22Rv1 (cell line): Measurements from ENCODE around the gene KCNQ5.

Source experiments
- H3K27ac ChIP-seq: fragments of 450-650 bp; 2 replicates; pipeline ENCODE4 v1.5.1; 2017
- ZFX ChIP-seq: fragments of 450-650 bp; IDR thresholded peaks from 2 replicates; pipeline ENCODE4 v1.6.1; 2017; ENCODE audit warnings: antibody characterized with exemption, borderline replicate concordance
- TF ChIP-seq, protein P1 (sequence below): fragments of 450-650 bp; IDR thresholded peaks from 2 replicates; pipeline ENCODE4 v1.5.1; 2017; ENCODE audit warnings: mild to moderate bottlenecking

The KCNQ5 gene

DNA sequence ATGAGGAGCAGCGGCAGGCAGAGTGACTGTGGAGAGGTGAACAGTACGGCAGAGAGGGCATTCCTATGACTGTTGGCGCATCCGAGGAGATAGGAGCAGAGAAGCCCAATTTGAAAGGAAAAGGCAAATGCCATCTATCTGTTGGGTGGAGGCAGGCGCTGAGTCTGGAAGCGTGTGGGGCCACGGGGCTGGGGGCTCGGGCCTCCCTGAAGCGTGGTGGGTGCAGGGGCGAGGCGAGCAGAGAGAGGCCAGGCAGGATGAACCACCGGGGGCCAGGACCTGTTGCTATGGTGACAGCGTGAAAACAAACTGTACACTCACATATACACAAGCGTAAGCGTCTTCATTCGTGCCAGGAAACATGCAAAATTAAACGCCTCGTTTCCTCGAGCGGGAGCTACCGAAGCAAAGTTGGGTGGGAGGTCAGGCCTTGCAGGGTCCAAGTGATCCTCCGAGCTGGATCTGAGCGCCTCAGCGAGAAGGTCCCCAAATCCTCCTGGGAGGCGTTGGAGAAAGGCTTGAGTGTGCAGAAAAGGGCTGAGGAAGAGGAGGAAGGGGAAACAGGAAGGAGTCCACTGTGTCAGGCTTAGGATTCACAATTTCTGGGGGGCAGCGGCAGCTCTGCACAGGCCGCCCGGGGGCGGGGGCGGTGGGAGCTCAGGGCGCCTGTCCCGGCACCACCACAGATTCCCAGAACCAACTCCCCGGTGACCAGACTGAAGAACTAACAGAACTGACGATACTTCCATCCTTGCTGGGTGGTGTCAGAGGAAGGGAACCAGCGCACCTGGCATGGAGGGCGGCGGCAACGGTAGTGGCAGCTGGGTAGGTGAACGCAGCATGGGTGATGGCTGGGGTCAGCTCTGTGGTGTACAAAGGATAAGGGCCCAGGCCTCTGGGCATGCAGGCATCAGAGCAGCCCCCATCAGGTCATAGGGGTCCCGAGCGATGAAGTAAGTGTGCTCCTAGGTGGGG lies 535.2 kb downstream of the KCNQ5 start:
- TF ChIP-seq, protein P1, sequence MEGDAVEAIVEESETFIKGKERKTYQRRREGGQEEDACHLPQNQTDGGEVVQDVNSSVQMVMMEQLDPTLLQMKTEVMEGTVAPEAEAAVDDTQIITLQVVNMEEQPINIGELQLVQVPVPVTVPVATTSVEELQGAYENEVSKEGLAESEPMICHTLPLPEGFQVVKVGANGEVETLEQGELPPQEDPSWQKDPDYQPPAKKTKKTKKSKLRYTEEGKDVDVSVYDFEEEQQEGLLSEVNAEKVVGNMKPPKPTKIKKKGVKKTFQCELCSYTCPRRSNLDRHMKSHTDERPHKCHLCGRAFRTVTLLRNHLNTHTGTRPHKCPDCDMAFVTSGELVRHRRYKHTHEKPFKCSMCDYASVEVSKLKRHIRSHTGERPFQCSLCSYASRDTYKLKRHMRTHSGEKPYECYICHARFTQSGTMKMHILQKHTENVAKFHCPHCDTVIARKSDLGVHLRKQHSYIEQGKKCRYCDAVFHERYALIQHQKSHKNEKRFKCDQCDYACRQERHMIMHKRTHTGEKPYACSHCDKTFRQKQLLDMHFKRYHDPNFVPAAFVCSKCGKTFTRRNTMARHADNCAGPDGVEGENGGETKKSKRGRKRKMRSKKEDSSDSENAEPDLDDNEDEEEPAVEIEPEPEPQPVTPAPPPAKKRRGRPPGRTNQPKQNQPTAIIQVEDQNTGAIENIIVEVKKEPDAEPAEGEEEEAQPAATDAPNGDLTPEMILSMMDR: no peak
- no peak for TF ChIP-seq ZFX
- H3K27ac ChIP-seq: no peak overlapping the region

GRCh38 chr6:73157870-73158269 lies 536.0 kb downstream of the KCNQ5 start:
- no peak overlapping the region for H3K27ac ChIP-seq
- TF ChIP-seq, protein P1: no peak
- TF ChIP-seq ZFX: no peak

DNA sequence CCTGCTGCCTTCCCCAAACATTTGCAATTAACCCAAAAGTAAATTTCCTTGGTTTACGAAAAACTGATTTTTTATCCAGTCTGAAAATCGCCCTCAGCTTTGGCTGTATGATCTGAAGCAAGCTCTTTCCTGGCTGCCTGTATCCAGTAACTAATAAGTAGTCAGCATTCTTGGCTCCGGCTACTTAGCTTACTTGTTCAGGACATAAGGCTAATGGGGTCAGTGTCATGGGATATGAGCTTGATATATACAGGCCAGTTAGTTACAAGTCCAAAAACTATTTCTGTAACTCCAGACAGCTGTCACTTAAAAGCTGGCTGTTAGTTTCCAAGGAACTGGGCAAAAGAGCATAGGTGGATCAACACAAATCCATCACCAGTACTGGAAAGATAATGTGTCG lies 547.2 kb downstream of the KCNQ5 start:
- no peak overlapping the region for H3K27ac ChIP-seq
- TF ChIP-seq, protein P1: no peak
- no peak for TF ChIP-seq ZFX

DNA sequence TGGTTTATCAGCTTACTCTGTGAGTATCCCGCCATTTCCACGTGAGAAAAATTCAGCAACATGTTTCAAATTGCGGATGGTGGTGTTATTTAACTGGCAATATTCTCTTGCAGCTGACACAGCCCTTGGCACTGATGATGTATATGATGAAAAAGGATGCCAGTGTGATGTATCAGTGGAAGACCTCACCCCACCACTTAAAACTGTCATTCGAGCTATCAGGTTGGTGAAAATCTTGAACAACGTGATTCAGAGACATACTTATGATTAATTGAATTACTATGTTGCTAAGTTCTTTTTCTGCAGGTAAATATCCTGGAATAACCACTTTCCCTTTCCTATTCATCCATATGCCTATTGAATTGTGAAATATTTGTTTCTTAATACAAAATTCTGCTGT lies 547.8 kb downstream of the KCNQ5 start:
- TF ChIP-seq, protein P1: no peak
- TF ChIP-seq ZFX: no peak
- H3K27ac ChIP-seq: no peak overlapping the region

DNA sequence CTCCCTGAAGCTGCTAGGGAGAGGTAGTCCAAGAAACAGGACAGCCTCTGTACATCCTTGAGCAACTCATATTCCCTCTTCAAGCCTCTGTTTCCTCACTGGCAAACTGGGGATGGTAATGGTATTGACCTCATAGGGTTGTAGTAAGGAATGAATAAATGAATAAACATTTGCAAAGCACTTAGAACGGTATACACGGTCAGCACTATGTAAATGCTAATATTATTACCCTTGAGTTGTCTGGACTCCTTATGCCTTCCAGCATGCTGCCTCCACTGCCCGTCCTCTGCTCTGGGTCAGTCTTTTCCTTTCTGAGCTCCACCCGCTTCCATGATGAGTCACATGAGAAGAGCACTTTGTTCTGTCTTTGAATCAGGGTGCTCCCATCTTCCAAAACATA lies 552.8 kb downstream of the KCNQ5 start:
- no peak overlapping the region for H3K27ac ChIP-seq
- TF ChIP-seq ZFX: no peak
- TF ChIP-seq, protein P1: no peak

- TF ChIP-seq ZFX: no peak
- TF ChIP-seq, protein P1: no peak
- no peak overlapping the region for H3K27ac ChIP-seq
Observed at GRCh38 chr6:73176057-73176456, 554.2 kb downstream of the KCNQ5 start.
